ENCODE data around the gene SFMBT2. TPM values are rescaled to one million over a fixed set of nuclear protein-coding genes. Genes with fewer than 3 reads are reported as not detected.

SFMBT2 gene
- total RNA-seq, 1 experiment from 2014 or later: 0.02 TPM

DNA sequence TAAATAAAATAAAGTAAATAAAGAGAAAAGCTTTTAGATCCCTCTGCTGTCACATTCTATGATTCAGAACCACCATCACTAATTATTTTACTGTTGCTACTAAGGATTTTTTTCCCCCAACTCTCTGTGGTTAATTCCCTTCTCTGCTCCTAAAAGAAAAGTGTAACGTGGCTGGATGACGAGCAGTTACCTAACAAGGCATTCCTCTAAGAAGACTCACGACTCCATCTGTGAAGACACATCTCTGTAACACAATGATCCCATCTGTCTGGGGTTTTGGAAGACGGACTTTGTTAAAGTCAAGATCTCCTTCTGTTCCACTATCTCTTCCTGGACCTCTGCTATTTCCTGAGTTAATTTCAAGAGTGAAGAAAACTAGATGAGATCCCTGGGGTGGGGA, 179.9 kb downstream of the SFMBT2 start:
- no TSS peak for BruUV-seq (replicated peaks)
- Histone ChIP-seq H3K27me3 (ENCODE audit: insufficient read depth, low read length) (peaks cover 14% of the 10 kb centered on the region), H4K20me1 (ENCODE audit: insufficient read depth) (no peaks in the 10 kb centered on the region), H3K9me3 (ENCODE audit: control insufficient read depth in 1 of 2, insufficient read depth in 1 of 2, low read depth in 1 of 2, low read length in 2 of 2) (no peaks in the 10 kb centered on the region), H3K4me2 (ENCODE audit: low read length) (no peak overlapping the region), H3K9me2 (ENCODE audit: insufficient read depth) (no peaks in the 10 kb centered on the region), H3K79me2 (ENCODE audit: insufficient read depth, low read length) (no peaks in the 10 kb centered on the region), H3K36me3 (ENCODE audit: control insufficient read depth in 1 of 2, insufficient read depth in 2 of 2, low read length in 2 of 2) (no peaks in the 10 kb centered on the region), H2AFZ (ENCODE audit: low read depth, low read length, poor library complexity, severe bottlenecking) (no peak overlapping the region), H3K4me1 (ENCODE audit: control insufficient read depth in 1 of 2, insufficient read depth in 2 of 2, low read length in 2 of 2) (no peaks in the 10 kb centered on the region), H3K4me3 (replicated peaks in 1 of 2; ENCODE audit: low read depth in 1 of 2, low read length in 2 of 2) (no peak overlapping the region), H3K27ac (ENCODE audit: low read depth, low read length) (no peak overlapping the region), H3K9ac (ENCODE audit: low read length) (no peak overlapping the region)
- RAD21 ChIA-PET (ENCODE audit: low non-redundant PET in 1 of 2, low total read pairs in 2 of 2, uncharacterized antibody in 2 of 2, unreplicated experiment in 2 of 2): no interaction called here
- no peak for ATAC-seq
- POLR2A ChIA-PET: no interaction called here
- TF ChIP-seq, protein P1, sequence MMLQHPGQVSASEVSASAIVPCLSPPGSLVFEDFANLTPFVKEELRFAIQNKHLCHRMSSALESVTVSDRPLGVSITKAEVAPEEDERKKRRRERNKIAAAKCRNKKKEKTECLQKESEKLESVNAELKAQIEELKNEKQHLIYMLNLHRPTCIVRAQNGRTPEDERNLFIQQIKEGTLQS (IDR thresholded peaks at IDR 0.05): no peak
- TF ChIP-seq EGR1 (IDR thresholded peaks at IDR 0.05; ENCODE audit: low read depth) (no peak), SP1 (IDR thresholded peaks at IDR 0.05; ENCODE audit: low read depth) (no peak), YY1 (IDR thresholded peaks at IDR 0.05; ENCODE audit: extremely low read depth, insufficient replicate concordance, low read depth, low read length) (no peak), EZH2 (IDR thresholded peaks at IDR 0.05) (no peak)
- TF ChIP-seq, protein P2, sequence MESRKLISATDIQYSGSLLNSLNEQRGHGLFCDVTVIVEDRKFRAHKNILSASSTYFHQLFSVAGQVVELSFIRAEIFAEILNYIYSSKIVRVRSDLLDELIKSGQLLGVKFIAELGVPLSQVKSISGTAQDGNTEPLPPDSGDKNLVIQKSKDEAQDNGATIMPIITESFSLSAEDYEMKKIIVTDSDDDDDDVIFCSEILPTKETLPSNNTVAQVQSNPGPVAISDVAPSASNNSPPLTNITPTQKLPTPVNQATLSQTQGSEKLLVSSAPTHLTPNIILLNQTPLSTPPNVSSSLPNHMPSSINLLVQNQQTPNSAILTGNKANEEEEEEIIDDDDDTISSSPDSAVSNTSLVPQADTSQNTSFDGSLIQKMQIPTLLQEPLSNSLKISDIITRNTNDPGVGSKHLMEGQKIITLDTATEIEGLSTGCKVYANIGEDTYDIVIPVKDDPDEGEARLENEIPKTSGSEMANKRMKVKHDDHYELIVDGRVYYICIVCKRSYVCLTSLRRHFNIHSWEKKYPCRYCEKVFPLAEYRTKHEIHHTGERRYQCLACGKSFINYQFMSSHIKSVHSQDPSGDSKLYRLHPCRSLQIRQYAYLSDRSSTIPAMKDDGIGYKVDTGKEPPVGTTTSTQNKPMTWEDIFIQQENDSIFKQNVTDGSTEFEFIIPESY (IDR thresholded peaks at IDR 0.05; ENCODE audit: extremely low read depth, insufficient replicate concordance, low read length): no peak
- TF ChIP-seq, protein P3, sequence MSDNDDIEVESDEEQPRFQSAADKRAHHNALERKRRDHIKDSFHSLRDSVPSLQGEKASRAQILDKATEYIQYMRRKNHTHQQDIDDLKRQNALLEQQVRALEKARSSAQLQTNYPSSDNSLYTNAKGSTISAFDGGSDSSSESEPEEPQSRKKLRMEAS (IDR thresholded peaks at IDR 0.05): no peak
- DNase-seq (ENCODE audit: low read depth, low spot score): no peak
- intact Hi-C loops (cut with micrococcal nuclease): no loop called here
- CTCF ChIA-PET: no interaction called here

DNA sequence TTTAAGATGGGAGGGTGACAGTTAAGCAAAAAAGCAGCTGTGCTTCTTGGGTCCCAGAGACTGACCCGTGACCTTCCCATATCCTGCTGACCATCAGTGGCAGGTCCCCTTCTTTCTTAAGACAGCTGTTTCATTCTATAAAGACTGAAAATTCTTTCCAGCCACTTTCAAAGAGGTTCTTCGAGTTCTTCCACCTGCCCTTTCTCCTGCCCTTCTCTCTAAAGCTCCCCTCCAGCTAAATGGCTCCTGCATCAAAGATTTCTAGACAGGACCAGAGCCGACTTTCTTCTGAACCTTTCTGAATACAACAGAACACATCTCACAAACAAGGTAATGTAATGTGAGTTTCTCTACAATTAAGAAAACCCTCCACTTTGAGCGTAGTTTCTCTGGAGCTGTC, 180.8 kb downstream of the SFMBT2 start:
- Histone ChIP-seq H3K27me3 (ENCODE audit: insufficient read depth, low read length) (peaks cover 14% of the 10 kb centered on the region), H3K27ac (ENCODE audit: low read depth, low read length) (no peak overlapping the region), H3K4me2 (ENCODE audit: low read length) (no peak overlapping the region), H3K9me3 (ENCODE audit: control insufficient read depth in 1 of 2, insufficient read depth in 1 of 2, low read depth in 1 of 2, low read length in 2 of 2) (no peaks in the 10 kb centered on the region), H3K36me3 (ENCODE audit: control insufficient read depth in 1 of 2, insufficient read depth in 2 of 2, low read length in 2 of 2) (no peaks in the 10 kb centered on the region), H3K4me3 (replicated peaks in 1 of 2; ENCODE audit: low read depth in 1 of 2, low read length in 2 of 2) (no peak overlapping the region), H3K9me2 (ENCODE audit: insufficient read depth) (no peaks in the 10 kb centered on the region), H3K9ac (ENCODE audit: low read length) (no peak overlapping the region), H2AFZ (ENCODE audit: low read depth, low read length, poor library complexity, severe bottlenecking) (no peak overlapping the region), H4K20me1 (ENCODE audit: insufficient read depth) (no peaks in the 10 kb centered on the region), H3K79me2 (ENCODE audit: insufficient read depth, low read length) (no peaks in the 10 kb centered on the region), H3K4me1 (ENCODE audit: control insufficient read depth in 1 of 2, insufficient read depth in 2 of 2, low read length in 2 of 2) (no peaks in the 10 kb centered on the region)
- no peak for ATAC-seq
- CTCF ChIA-PET: no interaction called here
- intact Hi-C loops (cut with micrococcal nuclease): no loop called here
- RAD21 ChIA-PET (ENCODE audit: low non-redundant PET in 1 of 2, low total read pairs in 2 of 2, uncharacterized antibody in 2 of 2, unreplicated experiment in 2 of 2): no interaction called here
- no TSS peak for BruUV-seq (replicated peaks)
- POLR2A ChIA-PET: no interaction called here
- DNase-seq (ENCODE audit: low read depth, low spot score): no peak
- TF ChIP-seq ZFX (IDR thresholded peaks at IDR 0.05): no peak
- TF ChIP-seq, protein P3 (IDR thresholded peaks at IDR 0.05): no peak
- TF ChIP-seq CEBPB (IDR thresholded peaks at IDR 0.05; ENCODE audit: low read depth): no peak
- TF ChIP-seq ZNF274 (IDR thresholded peaks at IDR 0.05; ENCODE audit: low read depth, low read length): no peak
- no peak for TF ChIP-seq POLR2A (IDR thresholded peaks at IDR 0.05; ENCODE audit: borderline replicate concordance, extremely low read depth, insufficient read depth, insufficient read length)
- TF ChIP-seq RAD21 (IDR thresholded peaks at IDR 0.05; ENCODE audit: low read depth): no peak
- no peak for TF ChIP-seq TCF7L2 (IDR thresholded peaks at IDR 0.05; ENCODE audit: borderline replicate concordance, extremely low read depth, insufficient read depth, insufficient read length)
- TF ChIP-seq, protein P4, sequence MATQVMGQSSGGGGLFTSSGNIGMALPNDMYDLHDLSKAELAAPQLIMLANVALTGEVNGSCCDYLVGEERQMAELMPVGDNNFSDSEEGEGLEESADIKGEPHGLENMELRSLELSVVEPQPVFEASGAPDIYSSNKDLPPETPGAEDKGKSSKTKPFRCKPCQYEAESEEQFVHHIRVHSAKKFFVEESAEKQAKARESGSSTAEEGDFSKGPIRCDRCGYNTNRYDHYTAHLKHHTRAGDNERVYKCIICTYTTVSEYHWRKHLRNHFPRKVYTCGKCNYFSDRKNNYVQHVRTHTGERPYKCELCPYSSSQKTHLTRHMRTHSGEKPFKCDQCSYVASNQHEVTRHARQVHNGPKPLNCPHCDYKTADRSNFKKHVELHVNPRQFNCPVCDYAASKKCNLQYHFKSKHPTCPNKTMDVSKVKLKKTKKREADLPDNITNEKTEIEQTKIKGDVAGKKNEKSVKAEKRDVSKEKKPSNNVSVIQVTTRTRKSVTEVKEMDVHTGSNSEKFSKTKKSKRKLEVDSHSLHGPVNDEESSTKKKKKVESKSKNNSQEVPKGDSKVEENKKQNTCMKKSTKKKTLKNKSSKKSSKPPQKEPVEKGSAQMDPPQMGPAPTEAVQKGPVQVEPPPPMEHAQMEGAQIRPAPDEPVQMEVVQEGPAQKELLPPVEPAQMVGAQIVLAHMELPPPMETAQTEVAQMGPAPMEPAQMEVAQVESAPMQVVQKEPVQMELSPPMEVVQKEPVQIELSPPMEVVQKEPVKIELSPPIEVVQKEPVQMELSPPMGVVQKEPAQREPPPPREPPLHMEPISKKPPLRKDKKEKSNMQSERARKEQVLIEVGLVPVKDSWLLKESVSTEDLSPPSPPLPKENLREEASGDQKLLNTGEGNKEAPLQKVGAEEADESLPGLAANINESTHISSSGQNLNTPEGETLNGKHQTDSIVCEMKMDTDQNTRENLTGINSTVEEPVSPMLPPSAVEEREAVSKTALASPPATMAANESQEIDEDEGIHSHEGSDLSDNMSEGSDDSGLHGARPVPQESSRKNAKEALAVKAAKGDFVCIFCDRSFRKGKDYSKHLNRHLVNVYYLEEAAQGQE (IDR thresholded peaks at IDR 0.05; ENCODE audit: low read depth): no peak
- TF ChIP-seq SP1 (IDR thresholded peaks at IDR 0.05; ENCODE audit: low read depth): no peak
- TF ChIP-seq ELF1 (IDR thresholded peaks at IDR 0.05; ENCODE audit: borderline replicate concordance, low read depth): no peak

All from HCT116 (cell line).